Gastroesophageal sphincter (tissue), 3 donors: ENCODE results near the gene IKBKE.

ENCODE experiments used
- CTCF ChIP-seq, 4 experiments: fragments of 200-600 bp in 2 of 4; fragments of 450-650 bp in 2 of 4; sonication (generic) in 1 of 4; IDR thresholded peaks; one replicate each; pipeline ENCODE4 v1.5.1; 2017 to 2019; ENCODE audit warnings: antibody characterized with exemption in 4 of 4, mild to moderate bottlenecking in 2 of 4, moderate library complexity in 2 of 4
- EP300 ChIP-seq: sonication (generic); formaldehyde crosslinking; IDR thresholded peaks from one replicate; pipeline ENCODE4 v1.6.1; 2017; ENCODE audit warnings: antibody characterized with exemption, mild to moderate bottlenecking
- POLR2A ChIP-seq, 2 donors: fragments of 450-650 bp; IDR thresholded peaks; one replicate each; pipeline ENCODE4 v1.6.1; 2017; ENCODE audit warnings: antibody characterized with exemption in 2 of 2, mild to moderate bottlenecking in 2 of 2, moderate library complexity in 1 of 2
- POLR2AphosphoS5 ChIP-seq: sonication (generic); formaldehyde crosslinking; IDR thresholded peaks from one replicate; pipeline ENCODE4 v1.6.1; 2017; ENCODE audit warnings: antibody characterized with exemption

- TF ChIP-seq CTCF (IDR thresholded peaks at IDR 0.05) (no peak), POLR2A (IDR thresholded peaks at IDR 0.05) (no peak), EP300 (no peak), POLR2AphosphoS5 (no peak)
These were observed 40.9 kb upstream of the IKBKE start for GRCh38 chr1:206429421-206429820.
